Astrocyte (in vitro differentiated cells and primary cell): ENCODE measurements around the gene SLC2A2.

ENCODE experiments used
- EZH2 ChIP-seq: IDR thresholded peaks from 2 replicates; pipeline ENCODE4 v1.6.1; 2012; ENCODE audit warnings: mild to moderate bottlenecking, low read length, inconsistent platforms; ENCODE audit not compliant: insufficient read depth
- TF ChIP-seq, protein P1 (sequence below): IDR thresholded peaks from 2 replicates; pipeline ENCODE4 v1.5.1; 2011; ENCODE audit warnings: low read depth, mild to moderate bottlenecking, inconsistent platforms, low read length, moderate library complexity; ENCODE audit not compliant: insufficient read depth

DNA sequence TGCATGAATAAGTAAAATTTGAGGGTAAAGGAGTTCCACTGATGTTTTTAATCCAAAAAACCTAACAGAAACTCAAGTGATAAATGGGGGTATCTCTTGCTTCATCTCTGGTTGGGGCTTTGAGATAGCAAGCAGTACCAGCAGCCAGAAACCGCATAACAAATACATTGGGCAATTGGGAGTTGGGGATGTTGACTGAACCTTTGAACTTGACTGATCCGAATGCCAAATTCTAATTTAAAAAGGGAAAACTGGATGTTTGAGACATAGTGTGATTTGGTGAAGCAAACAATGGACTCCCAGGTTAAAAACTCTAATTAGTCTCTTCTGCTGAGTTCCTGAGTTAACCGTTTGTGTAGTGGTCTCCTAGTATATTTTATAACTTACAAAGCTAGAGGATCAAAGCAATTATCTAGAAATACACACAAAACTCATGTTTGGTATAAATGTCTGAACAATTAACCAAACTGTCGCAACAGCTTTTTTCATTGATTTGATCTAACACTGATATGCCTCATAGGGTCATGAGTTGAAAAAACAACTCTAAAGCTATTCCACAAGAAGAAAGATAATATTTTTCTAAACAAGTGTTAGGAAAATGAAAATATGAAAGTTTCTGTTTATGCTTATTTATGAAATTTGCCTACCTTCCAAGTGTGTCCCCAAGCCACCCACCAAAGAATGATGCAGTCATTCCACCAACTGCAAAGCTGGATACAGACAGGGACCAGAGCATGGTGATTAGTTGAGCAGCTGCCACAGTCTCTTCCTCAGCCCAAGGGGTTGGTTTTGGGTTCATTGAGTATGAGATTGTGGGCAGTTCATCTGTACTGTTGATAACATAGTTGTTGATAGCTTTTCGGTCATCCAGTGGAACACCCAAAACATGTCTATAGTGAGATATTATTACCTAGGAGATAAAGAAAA, 12.4 kb downstream of the SLC2A2 start:
- TF ChIP-seq, protein P1, sequence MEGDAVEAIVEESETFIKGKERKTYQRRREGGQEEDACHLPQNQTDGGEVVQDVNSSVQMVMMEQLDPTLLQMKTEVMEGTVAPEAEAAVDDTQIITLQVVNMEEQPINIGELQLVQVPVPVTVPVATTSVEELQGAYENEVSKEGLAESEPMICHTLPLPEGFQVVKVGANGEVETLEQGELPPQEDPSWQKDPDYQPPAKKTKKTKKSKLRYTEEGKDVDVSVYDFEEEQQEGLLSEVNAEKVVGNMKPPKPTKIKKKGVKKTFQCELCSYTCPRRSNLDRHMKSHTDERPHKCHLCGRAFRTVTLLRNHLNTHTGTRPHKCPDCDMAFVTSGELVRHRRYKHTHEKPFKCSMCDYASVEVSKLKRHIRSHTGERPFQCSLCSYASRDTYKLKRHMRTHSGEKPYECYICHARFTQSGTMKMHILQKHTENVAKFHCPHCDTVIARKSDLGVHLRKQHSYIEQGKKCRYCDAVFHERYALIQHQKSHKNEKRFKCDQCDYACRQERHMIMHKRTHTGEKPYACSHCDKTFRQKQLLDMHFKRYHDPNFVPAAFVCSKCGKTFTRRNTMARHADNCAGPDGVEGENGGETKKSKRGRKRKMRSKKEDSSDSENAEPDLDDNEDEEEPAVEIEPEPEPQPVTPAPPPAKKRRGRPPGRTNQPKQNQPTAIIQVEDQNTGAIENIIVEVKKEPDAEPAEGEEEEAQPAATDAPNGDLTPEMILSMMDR = no peak
- TF ChIP-seq EZH2 = no peak
